Measurements from ENCODE around the gene RBBP7.

GRCh38 chrX:16819634-16820033 lies 50.5 kb downstream of the RBBP7 start:
- TF ChIP-seq CTCF (conservative IDR thresholded peaks at IDR 0.05; ENCODE audit: low read length) (no peak), EZH2phosphoT487 (IDR thresholded peaks at IDR 0.05; ENCODE audit: borderline replicate concordance) (no peak)

All from Loucy (cell line).